Amniotic stem cell (primary cell): Measurements from ENCODE around the gene TRIP13.

Source experiments
- DNase-seq: peaks from one replicate; lab custom pipeline; 2025; lab: John Stamatoyannopoulos, UW

TRIP13 gene

DNA sequence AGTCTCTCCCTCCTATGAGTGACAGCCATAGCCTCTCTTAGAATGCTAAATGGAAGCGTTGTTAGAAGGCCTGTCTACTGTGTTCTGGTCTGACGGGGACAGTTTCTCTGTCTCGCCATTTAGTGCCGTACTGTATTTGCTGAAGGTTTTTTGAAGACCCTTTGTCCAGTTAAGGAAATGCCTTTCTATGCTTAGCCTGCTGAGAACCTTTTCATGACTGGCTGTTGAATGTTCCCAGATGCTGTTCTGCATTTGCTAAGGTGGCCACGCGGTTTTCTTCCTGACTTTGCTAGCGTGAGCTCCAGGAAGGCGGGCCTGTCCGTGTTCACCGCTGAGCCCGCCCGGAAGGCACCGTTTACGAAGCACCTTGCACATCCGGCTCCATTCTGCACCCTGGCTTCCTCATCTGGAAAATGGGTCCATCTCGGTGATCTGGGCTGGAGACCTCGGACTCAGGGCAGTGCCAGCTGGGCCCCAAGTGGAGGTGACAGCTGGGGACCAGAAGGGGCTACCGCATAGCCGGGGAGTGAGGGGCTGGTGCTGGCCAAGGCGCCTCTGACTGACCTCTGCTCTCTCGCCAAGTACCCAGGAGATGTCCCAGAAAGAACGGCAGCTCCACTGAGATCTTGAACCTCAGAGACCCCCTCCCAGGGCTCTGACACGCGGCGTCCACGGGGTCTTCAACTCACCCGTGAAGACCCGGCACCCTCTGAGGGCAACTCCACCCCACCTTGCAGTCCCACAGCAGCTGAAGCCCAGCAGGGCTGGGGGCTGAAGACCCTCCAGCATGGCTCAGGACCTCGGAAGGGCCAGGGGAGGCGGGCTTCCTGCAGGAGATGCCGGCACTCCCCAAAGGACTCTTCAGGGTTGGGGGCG, 63.4 kb downstream of the TRIP13 start:
- no peak for DNase-seq

DNA sequence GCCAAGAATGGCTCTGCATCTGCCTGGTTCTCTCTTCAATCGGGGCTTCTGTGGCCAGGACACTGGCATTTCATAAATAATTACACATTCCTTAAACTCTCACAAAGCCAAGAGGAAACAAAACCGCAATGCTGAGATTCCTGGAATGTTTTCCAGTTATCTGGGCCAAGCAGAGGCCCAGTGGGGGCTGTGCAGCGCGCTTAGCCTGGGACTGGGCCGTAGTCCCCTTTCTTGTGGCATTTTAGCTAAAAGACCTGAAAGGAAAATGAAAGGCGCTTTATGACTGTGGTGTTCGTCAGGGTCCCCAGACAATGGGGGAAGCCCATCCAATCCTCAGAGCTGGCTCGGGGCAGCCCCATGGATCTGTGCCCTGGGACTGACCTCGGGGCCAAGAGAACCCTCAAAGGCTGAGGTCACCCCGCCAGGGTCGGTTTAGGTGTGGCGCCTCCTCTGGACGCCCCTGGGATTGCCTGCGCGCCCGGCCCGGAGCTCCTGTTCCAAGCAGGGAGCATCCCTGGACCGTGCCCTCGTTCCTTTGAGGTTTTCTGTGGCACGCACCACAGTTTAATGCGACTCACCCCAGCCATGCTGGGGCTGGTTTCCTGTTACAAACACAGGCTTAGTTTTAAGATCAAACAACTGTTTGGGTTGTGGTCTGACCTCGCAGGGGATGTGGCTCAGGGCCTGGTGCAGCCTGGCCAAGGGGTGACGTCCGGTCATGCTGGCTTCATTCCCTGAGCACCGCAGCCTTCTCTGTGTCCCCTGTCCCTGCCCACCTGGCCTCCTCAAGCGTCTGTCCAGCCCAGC, 64.5 kb downstream of the TRIP13 start:
- peak; percentile 43 for DNase-seq

DNA sequence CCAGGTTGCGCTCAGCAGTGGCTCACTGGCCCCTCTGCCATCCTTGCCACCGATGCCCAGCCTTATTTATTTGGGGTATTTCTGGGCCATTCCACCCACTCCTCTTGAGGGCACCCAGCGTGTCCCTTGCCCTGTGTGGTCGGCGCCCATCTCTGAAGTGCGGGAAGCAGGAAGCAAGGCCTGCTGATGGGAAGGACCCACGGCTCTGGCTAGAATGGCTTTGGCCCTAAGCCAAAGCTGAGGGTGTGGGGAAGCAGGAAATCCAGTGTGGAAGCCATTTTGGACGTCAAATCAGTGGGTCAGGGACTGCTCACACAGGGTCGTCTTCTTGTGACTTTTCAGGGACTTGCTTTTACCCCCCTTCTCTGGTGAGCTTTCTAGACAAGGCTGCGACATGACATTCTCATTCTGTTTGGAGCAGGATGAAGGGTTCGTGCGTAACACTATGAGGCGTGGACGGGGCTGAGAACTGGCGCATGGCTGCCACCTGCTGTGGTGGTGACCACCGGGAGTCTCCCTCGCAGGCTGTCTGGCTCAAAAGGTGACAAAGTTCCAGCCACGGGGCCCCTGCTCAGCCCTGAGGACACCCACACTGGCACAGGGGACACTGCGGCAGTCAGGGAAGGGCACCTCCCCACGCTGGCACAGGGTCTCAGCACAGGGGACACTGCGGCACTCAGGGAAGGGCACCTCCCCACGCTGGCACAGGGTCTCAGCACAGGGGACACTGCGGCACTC, 65.2 kb downstream of the TRIP13 start:
- DNase-seq = no peak

DNA sequence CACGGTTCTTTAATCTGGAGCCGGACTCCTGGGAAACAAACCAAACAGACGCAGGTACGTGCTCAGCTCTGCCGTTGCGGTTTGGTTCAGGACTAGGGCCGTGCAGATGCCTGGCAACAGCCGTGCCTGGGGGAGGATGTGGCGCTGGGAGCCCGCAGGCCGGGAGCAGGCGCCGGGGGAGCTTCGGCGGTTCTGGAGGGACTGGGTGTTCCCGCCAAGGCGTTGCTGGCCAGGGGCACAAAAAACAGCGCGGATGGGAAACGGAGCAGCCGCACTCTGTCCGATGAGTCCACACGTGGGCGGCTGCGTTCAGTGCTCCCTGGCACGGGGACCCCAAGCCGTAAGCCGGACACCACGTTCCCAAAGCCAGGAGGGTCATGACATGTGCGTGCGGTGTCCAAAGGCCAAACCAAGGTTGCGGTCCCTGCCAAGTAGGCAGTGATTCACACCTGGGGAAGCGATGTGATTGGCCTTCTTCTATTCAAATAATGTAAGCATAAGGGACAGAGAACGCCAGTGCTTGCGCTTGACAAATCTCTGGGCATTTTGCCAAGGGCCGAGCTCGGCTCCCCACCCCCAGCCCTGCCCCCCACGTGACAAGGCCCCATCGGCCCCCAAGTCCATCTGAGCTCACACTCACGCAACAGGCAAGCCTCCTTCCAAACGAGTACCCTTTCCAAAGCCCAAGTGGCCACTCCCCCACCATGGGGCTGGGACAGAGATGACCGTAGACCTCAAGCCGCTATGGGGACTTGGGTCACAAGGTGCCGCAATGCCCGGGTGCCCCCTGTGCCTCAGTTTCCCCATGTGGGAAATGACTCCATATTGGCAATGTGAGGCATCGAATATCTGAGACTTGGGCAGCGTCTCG, 66.3 kb downstream of the TRIP13 start:
- no peak for DNase-seq

DNA sequence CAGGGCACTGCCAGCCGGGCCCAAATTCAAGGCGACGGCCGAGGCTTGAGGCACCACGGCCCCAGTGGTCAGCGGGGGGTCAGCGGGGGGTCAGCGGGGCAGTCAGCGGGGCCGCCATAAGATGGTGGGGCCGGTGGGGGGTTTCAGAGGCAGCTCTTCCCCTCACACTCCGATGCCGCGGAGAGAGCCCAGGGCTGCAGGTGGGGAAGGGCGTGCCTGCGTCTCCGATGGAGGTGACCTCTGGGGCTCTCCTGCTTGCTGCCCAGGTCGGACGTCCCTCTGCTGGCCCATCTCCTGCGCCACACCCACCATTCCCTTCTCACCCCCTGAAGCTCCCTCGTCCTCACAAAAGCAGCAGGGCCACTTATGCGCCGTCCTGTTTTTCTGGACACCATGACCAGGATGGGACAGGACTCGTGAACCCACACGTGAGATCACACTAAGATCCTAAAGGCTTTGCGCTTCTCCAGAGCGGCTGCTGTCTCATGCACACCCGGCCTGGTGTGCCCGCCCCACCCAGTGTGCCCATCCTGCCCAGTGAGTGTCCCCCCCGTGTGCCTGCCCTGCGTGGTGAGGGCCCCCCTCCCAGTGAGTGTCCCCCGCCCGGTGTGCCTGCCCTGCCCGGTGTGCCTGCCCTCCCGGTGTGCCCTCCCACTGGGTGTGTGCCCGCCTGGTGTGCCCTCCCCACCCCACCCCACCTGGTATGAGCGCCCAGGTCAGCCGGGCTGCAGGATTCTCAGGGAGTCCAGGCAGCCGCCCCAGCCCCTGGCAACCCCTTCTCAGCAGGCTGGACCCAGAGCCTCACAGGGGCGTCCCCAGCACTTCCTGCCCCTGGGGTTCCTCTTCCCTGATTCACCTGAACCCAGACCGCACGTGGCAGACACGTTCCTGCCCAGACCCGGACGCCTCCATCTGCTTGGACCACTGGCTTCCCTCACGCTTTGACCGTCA, 67.2 kb downstream of the TRIP13 start:
- no peak for DNase-seq

DNA sequence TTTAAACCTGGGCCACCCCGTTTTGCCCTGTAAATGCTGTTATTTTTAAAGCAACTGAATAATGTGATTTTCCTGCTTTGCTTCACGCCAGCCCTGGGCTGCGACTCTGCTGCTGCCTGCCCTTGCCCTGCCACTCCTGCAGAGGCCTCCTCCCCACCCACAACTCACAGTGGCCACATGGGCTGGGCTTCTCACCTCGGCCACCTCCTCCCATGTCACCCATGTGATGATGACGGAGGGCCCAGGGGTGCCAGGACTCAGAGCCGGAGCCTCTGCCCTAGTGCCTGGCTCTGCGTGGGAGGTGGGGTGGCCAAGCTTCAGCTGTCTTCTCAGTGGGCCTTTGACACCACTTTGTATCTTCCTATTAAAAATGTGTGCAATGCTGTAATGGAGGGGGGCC, 67.9 kb downstream of the TRIP13 start:
- DNase-seq = no peak

DNA sequence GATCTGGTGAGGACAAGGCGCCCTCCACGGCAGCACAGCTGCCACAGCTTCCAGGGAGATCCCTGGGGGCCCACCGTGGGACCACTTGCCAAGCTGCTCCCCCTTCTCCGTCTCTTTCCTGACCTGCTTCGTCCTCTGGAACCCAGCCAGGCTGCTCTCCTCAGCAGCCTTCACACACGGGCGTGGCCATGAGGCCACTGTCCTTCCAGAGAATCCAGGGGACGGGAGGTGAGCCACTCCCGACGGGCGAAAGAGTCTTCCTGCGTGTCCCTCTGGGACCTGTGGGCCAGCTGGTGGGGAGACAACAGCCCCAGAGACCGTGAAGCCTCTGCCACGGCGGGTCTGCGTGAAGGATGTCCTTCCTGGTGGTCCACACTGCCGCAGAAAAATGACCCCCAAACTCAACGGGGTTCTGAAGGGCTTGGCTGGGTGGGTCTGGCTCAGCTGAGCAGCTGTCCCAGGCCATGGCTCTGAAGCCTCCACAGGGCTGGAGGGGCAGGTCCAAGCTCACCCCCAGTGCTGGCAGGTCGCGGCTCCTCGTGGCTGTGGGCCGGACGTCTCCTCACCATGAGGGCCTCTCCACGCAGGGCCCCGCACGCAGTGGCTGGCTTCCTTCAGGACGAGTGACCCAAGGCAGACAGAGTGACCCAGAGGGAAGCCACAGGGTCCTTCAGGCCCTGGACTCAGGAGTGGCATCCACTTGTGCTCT, 68.5 kb downstream of the TRIP13 start:
- DNase-seq = no peak

DNA sequence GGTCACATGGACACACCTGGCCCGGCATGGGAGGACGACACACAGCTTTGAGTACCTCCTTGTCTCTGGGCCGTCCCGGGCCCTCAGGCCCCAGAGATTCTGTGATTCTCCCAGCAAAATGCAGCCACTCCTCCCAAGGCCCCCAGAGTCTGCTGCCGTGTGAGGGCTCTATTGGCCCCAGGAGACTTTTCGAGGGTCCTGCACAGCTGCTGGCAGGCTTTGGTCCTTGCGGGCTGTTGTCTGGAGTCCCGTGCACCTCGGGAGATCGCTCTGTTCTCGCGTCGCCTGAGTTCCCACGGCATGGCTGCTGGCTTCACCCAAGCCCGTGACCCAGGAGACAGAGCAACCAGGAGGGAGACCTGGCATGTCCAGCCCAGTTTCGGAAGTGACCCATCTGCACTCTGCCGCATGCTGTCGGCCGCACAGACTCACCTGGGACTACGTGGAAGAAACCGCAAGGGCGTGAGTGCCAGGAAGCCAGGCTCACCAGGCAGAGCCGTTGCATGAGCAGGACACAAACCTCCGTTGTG, 69.1 kb downstream of the TRIP13 start:
- DNase-seq = no peak

DNA sequence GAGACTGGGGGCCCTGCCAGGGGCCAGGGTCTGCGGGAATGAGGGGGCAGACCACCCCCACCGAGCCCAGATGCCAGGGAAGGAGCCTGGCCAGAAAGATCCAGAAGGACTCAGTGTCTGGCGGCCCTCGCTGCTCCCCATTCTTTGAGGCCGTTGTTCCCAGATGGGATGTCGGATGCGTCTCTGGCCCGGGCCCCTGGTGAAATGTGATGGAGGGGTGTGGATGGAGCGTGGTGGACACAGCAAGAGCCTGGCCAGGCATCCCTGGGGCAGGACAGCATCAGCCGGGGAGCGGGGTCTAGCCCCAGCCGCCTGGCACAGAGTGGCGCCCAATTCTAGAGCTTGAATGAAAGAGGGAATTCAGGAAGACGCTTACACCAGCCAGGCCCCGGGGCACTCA, 69.7 kb downstream of the TRIP13 start:
- DNase-seq = no peak

DNA sequence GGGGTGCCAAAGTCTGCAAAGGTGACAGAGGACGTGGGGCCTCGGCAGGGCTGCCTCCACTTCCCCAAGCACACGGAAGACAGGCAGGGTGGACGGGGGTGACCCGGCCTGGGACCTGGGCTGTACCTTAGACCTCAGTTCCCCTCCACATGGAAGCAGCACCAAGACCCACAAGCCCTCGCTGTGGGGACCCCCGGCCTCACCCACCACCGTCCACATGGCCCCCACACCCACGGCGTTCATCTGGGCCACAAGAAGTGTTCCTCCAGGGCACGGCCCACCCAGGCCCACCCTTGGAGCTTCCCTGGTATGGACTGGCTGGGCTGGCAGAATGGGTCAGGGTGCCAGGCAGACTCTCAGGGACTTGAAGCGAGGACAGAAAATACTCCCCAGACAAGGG, 70.1 kb downstream of the TRIP13 start:
- no peak for DNase-seq

DNA sequence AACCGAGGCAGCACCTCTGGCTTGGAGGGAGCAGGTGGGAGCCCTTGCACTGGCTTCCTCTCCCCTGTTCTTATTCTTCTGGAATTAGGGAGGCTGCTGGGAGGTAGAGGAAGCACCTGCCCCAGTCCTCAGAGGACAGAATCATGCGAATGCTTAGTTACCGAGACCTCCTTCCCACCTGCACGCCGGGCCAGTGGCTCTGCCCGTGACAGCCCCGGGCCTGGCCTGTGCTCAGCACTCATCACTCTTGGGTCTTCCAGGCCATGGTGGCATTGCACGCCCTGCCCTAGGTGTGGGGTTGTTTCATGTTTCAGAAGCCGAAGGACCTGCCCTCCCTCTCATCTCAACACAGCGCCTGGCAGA, 70.6 kb downstream of the TRIP13 start:
- no peak for DNase-seq

DNA sequence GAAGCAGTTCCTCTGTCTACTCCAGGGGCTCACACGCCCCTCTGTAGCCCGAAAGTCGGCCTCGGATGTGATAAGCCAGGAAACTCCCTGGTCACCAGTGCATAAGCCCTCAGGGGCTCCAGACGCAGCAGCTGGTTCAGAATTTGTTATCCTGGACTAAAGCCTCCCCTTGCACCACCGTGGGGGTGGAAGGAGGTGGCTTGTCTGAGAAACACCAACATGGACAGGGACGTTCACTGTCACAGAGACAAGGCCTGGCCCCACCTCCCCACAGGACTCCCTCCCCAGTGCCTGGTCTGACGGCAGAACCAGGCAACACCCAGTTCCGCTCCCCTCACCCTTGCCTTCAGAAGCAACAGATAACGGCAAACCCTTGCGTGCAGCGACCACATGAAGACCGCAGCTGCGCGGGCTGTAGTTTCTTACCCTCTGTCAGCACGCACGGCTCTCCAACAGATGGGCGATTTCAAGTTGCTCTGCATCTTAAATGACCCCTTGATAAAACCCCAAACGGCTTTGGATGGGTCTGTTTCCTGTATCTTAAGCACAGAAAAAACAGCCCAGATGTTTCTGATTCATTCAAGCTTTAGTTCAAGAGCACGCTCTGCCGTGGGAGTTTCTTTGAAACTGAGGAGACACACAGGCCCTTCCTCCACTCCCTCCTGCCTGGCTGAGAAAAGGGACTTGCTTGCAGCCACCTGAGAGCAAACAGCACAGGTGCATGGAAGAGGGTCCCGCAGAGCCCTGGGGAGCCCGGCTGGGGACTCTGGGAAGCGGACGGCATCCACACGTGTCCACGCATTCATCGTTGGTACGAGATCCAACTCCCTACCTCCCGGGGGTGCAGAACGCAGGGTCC, 71.2 kb downstream of the TRIP13 start:
- no peak for DNase-seq

DNA sequence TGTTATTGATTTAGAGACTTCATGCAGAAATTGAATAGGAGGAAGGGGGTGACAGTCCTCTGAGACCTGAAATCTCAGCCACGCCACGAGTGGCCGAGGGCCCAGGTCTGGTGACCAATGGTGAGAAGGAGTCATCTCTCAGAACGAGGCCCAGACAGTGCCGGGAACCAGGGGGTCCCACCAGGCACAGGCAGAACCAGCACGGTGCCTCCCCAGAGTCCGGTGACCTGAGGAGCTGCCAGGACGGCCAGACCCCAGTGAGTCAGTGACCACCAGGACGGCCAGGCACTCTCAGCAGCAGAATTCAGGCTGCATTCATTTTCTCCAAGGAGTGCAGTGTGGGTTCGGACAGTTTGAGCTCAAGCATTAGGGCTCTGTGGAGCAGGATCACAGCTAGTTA, 72.1 kb downstream of the TRIP13 start:
- DNase-seq = no peak

DNA sequence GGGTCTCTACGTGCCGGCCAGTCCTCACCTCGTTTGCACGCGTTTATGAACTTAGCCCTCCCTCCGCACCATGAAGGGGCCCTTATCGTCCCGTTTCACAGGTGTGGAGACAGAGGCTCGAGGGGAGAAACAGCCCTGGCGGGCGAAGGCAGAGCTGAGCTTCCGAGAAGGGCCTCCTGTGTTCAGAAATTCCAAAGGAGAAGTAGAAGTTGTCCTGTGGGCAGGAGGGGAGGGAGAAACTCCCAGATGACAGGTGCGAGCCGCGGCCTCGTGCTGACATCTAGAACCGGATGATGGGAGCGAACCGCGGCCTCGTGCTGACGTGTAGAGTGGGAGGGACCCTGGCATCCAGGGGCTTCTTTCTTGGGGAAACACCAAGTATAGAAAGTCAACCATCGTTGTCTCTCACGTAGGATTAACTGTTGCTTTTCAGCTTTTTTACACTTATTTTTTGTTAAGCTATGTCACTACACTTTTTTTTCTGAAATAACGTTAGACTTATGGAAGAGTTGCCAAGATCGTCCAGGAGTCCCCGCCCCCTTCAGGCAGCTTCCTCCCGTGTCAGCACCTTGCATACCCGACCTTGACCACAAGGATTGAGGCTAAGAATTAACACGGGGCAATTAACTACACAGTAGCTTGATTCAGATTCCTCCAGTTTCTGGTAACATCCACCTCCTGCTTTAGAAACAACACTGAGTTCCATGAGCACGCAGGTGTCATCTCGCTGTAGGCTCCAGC, 73.1 kb downstream of the TRIP13 start:
- no peak for DNase-seq

DNA sequence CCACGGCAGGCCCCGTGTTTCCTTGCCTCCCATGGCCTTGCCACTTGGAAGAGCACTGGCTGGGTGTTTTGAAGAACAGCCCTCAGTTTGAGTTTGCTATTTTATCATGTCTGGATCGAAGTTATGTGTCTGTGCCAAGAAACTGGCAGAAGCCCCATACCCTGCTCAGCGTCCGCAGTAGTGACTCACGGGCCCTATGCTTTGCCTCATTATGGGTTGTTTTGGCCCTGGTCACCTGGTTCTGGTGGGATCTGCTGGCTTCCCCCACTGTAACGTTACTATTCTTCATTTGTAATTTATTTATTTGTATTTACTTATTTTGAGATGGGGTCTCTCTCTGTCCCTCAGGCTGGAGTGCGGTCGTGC, 73.6 kb downstream of the TRIP13 start:
- no peak for DNase-seq

DNA sequence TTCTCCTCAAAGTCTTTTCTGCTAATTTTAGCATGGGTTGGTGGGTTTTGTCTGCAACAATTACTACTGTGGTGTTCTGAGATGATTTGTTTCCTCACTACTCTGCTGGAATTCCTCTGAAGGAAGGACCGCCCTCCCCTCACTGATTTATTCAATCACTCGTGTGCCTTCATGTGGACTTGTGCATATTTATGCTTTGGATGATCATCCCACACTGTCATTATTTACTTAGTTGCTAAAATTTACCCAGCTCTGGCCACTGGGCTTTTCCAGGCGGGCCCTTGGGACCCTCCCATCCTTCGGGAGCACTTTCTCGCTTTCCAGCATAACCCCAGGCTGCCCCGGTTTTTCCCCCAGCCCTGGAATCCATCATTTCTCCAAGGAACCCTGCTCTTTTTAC, 74.3 kb downstream of the TRIP13 start:
- no peak for DNase-seq
